Suppressor macrophage (primary cell): ENCODE data around the gene PDGFRA.

ENCODE experiments used
- DNase-seq, 4 experiments: peaks; one replicate each; pipeline ENCODE4 v3.0.0-alpha.2; 2020 to 2022

The PDGFRA gene

GRCh38 chr4:54255881-54256280 is 26.8 kb downstream of the PDGFRA start:
- DNase-seq, result no peak

DNA sequence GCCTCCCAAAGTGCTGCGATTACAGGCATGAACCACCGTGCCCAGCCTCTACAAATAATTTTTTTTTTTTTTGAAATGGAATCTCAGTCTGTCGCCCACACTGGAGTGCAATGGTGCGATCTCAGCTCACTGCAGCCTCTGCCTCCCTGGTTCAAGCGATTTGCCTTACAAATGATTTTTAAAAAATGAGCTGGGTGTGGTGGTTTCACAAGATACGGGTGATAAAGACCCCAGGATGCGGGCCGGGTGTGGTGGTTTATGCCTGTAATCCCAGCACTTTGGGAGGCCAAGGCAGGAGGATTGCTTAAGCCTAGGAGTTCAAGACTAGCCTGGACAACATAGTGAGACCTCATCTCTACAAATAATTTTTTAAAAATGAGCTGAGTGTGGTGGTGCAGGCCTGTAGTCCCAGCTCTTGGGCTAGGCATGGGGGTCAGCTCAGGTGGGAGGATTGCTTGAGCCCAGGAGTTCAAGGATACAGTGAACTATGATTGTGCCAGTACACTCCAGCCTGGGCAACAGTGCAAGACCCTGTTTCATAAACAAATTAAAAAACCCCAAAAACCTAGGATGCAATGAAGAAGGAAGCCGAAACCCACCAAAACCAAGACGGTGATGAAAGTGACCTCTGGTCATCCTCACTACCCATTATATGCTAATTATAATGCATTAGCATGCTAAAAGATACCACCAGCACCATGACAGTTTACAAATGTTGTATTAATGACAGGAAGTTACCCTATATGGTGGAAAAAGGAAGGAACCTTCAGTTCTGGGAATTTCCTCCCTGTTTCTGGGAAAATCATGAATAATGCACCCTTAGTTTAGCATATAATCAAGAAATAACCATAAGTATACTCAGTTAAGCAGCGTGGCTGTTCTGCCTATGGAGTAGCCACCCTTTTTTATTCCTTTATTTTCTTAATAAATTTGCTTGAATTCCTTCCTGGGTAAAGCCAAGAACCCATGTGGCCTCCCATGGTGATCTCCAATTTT is 27.7 kb downstream of the PDGFRA start:
- DNase-seq, result no peak

GRCh38 chr4:54265366-54265765 is 36.3 kb downstream of the PDGFRA start:
- no peak for DNase-seq

DNA sequence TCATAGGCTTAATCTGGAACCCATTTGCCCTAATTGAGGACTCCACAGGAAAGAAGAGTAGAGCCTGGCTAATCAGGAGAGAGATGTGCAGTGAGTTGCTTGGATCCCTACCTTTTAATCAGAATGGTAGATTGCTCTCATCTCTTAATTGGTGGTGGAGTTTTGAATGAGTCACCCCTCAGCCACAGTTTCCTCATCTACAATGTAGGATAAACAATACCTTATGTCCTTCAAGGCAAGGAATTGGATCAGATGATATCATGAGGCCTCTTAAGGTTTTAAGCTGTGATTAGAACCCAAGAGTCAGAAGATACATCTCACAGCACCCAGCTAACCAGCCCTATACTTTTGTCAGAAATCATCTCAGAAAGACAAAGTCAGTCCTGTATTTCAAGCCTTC is 39.1 kb downstream of the PDGFRA start:
- DNase-seq, result no peak

- DNase-seq, result no peak
Measured at GRCh38 chr4:54271464-54271863, 42.4 kb downstream of the PDGFRA start.

DNA sequence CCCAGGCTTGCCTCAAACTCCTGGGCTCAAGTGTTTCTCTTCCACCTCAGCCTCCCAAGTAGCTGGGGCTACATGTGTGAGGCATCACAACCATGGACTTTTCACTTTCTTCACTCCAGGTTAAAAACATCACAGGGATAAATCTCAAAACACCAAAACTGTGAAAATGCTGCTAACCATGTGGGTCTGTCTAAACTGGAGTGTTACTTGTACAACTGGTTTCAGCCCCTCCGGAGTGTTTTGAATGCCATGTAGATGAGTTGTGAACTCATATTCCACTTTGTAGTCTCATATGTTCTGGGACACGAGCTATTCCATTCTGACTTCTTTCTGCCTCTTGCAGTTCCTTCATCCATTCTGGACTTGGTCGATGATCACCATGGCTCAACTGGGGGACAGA is 43.0 kb downstream of the PDGFRA start:
- DNase-seq, result no peak

DNA sequence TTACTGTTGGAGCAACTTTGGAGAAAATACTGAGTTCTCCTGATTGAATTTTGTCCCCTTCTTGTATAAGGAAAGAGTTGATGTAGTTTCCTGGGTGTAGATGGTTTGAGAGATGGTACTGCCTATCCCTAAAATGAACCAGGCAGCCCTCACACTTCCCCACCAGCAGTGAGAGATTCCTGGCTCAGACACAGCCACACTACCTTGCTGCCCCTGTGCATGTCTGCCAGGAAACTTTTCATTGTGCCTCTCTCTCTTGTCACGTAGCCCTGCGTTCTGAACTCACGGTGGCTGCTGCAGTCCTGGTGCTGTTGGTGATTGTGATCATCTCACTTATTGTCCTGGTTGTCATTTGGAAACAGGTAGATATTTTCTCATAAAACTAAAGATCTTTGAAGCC is 45.2 kb downstream of the PDGFRA start:
- no peak for DNase-seq

DNA sequence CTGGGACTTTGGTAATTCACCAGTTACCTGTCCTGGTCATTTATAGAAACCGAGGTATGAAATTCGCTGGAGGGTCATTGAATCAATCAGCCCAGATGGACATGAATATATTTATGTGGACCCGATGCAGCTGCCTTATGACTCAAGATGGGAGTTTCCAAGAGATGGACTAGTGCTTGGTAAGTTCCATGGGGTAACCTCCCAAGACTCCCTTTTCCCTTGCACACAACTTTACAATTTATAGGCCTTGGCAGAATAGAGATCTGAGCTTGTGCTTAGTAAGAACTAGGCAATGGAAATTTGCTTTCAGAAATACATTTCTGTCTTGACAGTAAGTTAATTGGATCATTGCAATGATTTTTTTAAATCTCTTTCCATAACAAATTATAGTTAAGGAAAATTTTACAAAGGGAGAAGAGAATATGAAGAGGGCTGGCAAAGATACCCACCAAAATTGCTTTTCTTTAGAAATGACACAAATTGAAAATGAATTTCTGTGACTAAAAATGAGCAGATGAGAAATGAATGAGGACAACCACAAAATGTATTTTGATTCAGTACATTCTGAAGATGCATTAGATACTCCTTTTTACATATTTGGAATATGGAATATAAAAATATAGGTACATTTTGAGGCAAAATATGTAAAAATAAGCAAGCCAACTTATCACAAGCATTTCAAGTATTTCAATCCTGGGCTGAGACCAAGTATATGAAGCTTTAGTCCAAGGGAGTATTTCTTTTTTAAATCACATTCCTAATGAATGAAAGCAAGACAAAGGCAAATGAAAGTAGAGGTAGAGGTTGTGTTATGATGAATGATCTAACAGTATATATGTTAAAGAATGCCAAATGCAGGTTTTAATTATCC is 45.9 kb downstream of the PDGFRA start:
- DNase-seq, result no peak

GRCh38 chr4:54276641-54277430 is 47.7 kb downstream of the PDGFRA start:
- peak; percentile 45 to 72 (median 62) for DNase-seq

- peak; percentile 52 to 75 (median 62) for DNase-seq
Measured at GRCh38 chr4:54277691-54278090, 48.6 kb downstream of the PDGFRA start.

GRCh38 chr4:54278216-54278615 is 49.1 kb downstream of the PDGFRA start:
- DNase-seq, result no peak

GRCh38 chr4:54281054-54281766 is 52.1 kb downstream of the PDGFRA start:
- peak; percentile 68 to 87 (median 80) for DNase-seq

DNA sequence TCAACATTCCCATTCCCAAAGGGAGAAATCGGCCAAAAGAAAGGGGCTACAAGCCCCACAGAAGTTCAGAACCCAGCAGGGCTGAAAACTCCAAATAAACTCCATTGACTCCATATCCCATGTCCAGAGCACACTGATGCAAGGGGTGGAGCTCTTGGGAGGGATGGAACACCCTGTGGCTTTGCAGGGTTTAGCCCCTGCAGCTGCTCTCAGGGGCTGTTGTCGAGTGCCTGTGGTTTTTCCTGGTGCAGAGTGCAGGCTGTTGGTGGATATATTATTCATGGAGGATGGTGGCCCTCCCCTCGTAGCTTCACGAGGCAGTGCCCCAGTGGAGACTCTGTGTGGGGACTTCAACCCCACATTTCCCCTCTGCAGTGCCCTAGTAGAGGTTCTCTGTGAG is 53.7 kb downstream of the PDGFRA start:
- DNase-seq, result no peak

DNA sequence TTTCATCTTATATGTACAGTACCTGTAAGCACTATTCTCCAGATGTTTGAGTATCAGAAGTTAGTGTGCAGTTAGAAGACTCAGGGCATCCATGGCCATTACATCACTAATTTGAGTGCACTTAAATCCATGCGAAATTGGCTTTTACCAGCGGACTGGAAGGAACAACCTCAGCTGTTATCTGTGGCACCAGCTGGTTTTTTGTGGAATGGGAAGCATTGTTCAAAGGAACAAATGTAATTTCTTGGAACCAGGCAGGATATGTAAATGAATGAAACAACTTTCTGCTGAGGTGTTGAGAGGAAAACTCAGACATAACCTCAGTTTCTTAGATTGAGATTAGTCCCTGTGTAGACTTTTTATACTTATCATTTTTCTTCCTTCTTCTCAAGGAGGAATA is 60.2 kb downstream of the PDGFRA start:
- DNase-seq, result no peak

DNA sequence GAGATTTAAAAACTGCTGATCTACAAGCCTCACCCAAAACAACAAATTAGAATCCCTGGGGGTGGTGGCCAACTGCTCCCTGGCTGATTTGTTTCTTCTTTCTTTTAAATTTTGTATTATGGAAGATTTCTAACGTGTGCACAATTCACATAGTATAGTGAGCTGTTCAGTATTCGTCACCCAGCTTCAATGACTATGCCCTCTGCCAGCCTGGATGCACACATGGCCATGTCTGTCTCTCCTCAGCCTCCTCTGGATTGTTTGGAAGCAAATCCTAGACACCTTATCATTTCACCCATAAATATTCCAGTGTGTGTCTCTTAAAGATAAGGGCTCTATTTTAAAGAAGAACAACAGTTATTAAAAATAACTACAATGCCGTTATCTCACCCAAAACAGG is 61.9 kb downstream of the PDGFRA start:
- DNase-seq, result no peak

- DNase-seq, result no peak
Measured at GRCh38 chr4:54296548-54297203, 67.6 kb downstream of the PDGFRA start.

DNA sequence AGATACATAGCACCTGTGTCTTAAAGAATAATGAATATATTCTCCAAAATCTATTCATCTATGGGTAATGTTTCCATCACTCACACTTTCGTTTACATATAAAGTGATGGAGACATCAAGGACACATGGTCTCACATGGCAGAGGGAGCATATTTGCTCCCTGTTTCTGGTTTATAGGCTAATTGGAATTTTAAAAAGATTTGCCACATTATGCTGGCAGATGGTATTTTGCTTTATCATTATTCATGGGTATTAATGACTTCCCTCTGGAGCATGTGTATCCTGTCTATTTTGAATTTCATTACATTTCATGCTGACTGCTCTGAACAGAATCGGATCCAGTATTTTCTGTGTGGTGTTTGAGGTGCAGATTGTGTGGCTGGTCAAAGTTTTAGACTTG is 79.0 kb downstream of the PDGFRA start:
- no peak for DNase-seq

- peak; percentile 34 to 79 (median 54) for DNase-seq
Measured at GRCh38 chr4:54315561-54316538, 86.8 kb downstream of the PDGFRA start.

DNA sequence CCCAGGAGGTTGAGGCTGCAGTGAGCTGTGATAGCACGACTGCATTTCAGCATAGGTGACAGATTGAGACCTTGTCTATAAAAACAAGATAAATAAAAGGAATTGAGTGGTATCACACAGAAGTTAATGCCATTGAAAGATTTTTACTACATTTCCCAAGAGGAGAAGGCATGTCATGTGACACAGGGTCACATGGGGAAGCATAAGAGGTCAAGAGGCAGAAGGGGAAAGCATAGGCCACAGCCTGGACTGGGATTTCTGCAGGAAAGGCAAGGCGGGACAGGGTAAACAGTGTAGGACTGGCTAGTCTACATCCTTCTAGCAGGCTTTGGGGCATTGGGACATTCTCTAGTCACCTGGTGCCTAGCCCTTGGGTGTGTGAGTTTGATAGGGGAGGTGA is 88.6 kb downstream of the PDGFRA start:
- peak in 3 of 4 experiments; percentile 12 to 34 (median 19) for DNase-seq

GRCh38 chr4:54318904-54319303 is 89.8 kb downstream of the PDGFRA start:
- DNase-seq, result peak; percentile 82 to 92 (median 86)
